NCI-H748 (cell line): Measurements from ENCODE around the gene AXIN1.

Experiments used
- DNase-seq: peaks from one replicate; lab custom pipeline; 2025; ENCODE audit not compliant: unreplicated experiment; lab: John Stamatoyannopoulos, UW

AXIN1 gene

DNA sequence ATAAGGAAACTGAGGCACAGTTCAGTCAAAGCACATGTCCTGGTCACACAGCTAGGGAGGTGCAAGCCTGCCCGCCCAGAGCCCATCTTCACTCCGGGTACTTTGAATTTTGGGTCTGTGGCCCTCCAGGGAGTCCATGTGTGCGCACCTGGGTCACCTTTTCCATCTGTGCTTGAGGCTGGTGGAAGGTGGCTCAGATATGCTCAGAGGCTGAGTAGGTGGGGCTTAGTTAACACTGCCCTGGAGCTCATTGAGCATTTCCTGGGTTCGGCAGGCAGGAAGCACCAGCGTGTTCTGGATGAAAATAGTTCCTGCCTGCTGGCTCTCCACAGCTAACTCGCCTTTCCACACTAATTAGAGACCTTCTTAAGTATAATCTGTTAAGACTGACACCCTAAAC is 98.7 kb downstream of the AXIN1 start:
- no peak for DNase-seq

DNA sequence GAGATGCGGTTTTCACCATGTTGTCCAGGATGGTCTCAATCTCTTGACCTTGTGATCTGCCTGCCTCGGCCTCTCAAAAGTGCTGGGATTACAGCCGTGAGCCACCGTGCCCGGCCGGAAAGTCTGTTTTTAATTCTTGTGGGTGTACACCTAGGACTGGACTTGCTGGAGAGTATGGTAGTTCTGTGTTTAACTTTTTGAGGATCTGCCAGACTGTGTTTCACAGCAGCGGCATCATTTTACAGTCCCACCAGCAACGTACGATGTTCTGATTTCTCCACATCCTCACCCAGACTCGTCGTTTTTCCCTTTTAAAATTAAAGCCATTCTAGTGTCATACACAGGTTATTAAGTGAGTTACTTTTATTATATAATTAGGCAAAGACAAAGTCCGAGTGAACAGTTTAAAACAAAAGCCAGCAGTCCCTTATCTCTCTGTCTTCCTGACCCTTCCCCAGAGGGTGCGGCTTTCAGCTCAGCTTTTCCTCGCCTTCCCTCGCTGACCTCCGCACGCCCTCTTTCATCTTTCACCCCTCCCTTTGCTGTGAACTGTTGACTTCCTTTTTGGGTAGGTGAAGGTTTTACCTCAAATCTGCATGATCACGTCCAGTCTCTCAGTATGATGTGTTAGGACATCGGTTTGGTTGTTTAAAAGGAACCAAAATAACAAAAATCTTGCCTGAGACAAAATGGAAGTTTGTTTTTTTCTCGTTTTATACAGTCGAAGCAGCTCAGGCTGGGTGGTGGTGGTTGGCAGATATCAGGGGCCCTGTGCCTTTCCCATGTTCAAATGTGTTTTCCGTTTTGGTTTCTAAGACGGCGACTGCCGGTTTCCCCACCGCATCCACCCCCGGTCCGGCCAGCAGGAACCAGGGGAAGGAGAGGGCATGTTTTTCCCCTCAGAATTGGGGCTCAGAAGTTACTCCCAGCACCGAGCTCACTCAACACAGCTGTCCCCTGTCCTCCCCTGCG is 99.9 kb downstream of the AXIN1 start:
- no peak for DNase-seq

DNA sequence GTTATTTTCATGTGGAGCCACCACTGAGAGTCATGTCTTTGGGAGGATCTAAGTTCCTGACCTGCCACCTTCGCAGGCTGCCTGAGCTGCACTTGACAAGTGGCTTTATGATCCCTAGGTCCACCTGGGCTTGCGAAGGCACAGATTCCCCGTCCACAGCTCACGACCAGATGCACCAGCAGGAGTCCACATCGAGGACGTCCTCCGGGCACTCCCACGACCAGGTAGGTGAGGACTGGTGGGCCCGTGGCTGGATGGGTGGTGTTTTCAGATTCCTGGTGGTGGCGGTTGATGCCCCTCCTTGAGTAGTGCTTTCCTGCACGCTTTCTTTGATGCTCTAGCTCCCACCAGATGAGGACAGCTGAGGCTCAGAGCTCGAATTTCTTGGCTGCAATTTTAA is 103.1 kb downstream of the AXIN1 start:
- DNase-seq, result no peak

DNA sequence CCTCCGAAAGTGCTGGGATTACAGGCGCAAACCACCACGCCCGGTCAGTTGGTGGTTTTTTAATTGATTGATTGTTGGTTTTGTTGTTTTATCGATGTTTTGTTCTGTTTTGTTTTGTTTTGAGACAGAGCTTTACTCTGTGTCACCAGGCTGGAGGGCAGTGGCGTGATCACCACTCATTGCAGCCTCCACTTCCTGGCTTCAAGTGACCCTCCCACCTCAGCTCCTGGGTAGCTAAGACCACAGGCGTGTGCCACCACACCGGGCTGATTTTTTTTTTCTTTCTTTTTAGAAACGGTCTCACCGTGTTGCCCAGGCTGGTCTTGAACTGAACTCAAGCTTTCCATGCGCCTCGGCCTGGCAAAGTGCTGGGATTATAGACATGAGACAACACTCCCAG is 105.5 kb downstream of the AXIN1 start:
- no peak for DNase-seq

DNA sequence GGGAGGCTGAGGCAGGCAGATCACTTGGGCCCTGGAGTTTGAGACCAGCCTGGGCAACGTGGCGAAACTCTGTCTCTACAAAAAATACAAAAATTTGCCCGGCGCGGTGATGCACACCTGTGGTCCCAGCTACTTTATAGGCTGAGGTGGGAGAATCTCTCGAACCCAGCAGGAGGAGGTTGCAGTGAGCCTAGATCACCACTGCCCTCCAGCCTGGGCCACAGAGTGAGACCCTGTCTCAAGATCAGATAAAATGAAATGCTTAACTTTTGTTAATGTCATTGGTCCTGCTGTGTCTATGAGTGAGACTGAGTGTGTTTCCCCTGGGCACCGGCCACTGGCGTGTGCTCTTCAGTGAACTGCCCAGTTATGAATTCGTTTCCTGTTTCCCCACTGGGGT is 107.4 kb downstream of the AXIN1 start:
- no peak for DNase-seq

DNA sequence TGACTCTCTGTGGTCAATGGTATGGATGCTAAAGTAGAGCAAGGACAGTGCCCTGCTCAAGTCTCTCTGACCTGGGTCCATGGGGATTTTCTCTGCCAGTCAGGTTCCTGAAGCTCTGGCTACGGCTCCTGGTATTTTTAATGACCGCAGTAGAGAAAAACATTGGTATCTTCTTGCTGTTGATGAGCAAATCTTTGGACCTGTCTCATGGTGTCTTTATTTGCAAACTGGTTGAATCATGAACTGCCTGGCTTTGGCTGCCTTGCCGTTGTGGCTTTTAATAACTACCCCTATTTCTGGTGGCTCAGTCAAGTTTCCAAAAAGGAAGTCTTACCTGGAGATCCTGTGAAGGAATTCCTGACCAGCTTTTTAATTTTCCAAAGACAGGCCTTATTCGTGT is 109.2 kb downstream of the AXIN1 start:
- DNase-seq, result no peak

DNA sequence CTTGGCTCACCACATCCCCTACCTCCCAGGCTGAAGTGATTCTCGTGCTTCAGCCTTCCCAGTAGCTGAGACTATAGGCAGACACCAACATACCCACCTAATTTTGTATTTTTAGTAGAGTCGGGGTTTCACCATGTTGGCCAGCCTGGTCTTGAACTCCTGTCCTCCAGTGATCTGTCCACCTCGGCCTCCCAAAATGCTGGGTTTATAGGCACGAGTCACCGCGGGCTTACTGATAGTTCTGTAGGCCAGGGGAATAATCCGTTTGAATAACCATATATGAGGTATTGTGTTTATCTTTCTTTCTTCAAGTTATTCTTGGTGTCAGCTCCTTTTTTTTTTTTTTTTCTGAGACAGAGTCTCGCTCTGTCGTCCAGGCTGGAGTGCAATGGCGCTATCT is 110.2 kb downstream of the AXIN1 start:
- DNase-seq, result no peak

DNA sequence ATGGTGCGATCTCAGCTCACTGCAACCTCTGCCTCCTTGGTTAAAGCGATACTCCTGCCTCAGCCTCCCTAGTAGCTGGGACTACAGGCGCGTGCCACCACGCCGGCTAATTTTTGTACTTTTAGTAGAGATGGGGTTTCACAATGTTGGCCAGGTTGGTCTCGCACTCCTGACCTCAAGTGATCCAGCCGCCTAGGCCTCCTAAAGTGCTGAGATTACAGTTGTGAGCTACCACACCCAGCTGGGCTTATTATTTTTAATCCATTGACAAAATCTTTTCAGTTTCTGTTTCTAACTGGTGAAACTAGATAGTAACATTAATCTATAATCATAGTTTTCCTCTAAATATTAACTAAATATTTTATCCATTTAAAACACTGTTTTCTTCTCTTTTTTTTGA is 112.0 kb downstream of the AXIN1 start:
- DNase-seq, result no peak

DNA sequence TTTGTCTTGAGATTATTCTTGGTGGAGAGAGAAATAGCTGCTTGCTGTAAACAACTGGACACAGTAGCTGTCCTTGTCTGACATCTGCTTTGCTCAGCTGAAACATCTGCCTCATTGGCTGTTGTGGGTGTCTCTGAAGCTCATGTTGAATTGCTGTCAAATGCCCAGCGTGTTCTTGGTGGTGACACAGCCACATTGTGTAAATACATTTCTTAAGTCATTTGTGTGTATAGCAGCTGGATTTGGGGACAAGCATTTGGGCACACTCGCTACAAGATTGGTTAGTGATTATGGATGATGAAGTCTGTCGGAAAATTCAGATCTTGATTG is 112.6 kb downstream of the AXIN1 start:
- DNase-seq, result no peak
